K562 (cell line): ENCODE results near the gene LRRK1. TPM values are rescaled to one million over a fixed set of nuclear protein-coding genes. Genes with fewer than 3 reads are reported as not detected.

Experiments used
- BRCA1 ChIP-seq, 2 experiments: fragments of 450-650 bp in 1 of 2; sonication (generic) in 1 of 2; formaldehyde crosslinking in 1 of 2; IDR thresholded peaks; 2 replicates each; pipeline versions ENCODE4 v1.5.0 to v1.6.1; 2017 to 2020; ENCODE audit warnings: mild to moderate bottlenecking in 1 of 2, missing genetic modification reagents in 1 of 2
- ETS1 ChIP-seq: conservative IDR thresholded peaks from 2 replicates; pipeline ENCODE4 v1.6.1; 2011; ENCODE audit warnings: low read depth, mild to moderate bottlenecking, low read length; ENCODE audit not compliant: control insufficient read depth
- FOXO4 ChIP-seq: fragments of 450-650 bp; formaldehyde crosslinking; IDR thresholded peaks from 2 replicates; pipeline ENCODE4 v1.4.0; 2020; ENCODE audit warnings: mild to moderate bottlenecking, moderate library complexity
- MCM3 ChIP-seq: fragments of 450-650 bp; IDR thresholded peaks from 2 replicates; pipeline ENCODE4 v1.6.1; 2016
- NFYB ChIP-seq: IDR thresholded peaks from 2 replicates; pipeline ENCODE4 v1.6.1; 2011; ENCODE audit warnings: mild to moderate bottlenecking, moderate library complexity; ENCODE audit not compliant: insufficient read length; ENCODE audit errors: extremely low read depth
- TEAD2 ChIP-seq: fragments of 450-650 bp; IDR thresholded peaks from 2 replicates; pipeline ENCODE4 v1.6.1; 2016; ENCODE audit warnings: missing genetic modification characterization, control low read depth, missing compliant biosample characterization
- ZBTB5 ChIP-seq: fragments of 450-650 bp; IDR thresholded peaks from 2 replicates; pipeline ENCODE4 v1.6.1; 2017; ENCODE audit warnings: antibody characterized with exemption
- ZNF3 ChIP-seq: fragments of 250-450 bp; sonication (Bioruptor Pico); IDR thresholded peaks from 2 replicates; pipeline ENCODE4 v1.5.0; 2021; ENCODE audit warnings: mild to moderate bottlenecking, moderate library complexity
- ZNF551 ChIP-seq: fragments of 250-450 bp; sonication (Bioruptor Pico); IDR thresholded peaks from 2 replicates; pipeline ENCODE4 v1.5.0; 2021; ENCODE audit warnings: mild to moderate bottlenecking, moderate library complexity
- polyA plus RNA-seq, 8 experiments: library from polyadenylated mRNA; depleted of rRNA in 4 of 8; stranded (reverse) in 5 of 8; unstranded in 3 of 8; fragments of >200 nt; fragmentation: Nextera tagmentation in 2 of 8; fragmentation: Illumina TruSeq in 1 of 8; extraction: Ambion mirVana in 2 of 8; extraction: Trizol in 1 of 8; gene quantifications; 2 replicates each; pipeline versions ENCODE4 v1.2.1 to v1.2.3, GENCODE V29; 2011 to 2014; ENCODE audit warnings: inconsistent platforms in 1 of 8, missing spikeins in 1 of 8
- total RNA-seq, 7 experiments: library from RNA; depleted of rRNA in 6 of 7; stranded (reverse); fragments of >200 nt in 6 of 7; fragmentation: Illumina TruSeq in 2 of 7; extraction: Trizol in 2 of 7; gene quantifications; 2 replicates each; pipeline versions ENCODE4 v1.2.1 to v1.2.3, GENCODE V29; 2011 to 2021; ENCODE audit warnings: low replicate concordance in 1 of 7
- TF ChIP-seq, protein P1 (sequence below): fragments of 250-450 bp; sonication (Bioruptor Pico); IDR thresholded peaks from 2 replicates; pipeline ENCODE4 v1.5.0; 2022; ENCODE audit warnings: mild to moderate bottlenecking

LRRK1 gene
- total and polyA plus RNA-seq, 9 of the 15 experiments (the other 6 are each of a cell fraction or from before 2014, with no cell fraction given): 0.01 to 1.5 (median 0.11) TPM

DNA sequence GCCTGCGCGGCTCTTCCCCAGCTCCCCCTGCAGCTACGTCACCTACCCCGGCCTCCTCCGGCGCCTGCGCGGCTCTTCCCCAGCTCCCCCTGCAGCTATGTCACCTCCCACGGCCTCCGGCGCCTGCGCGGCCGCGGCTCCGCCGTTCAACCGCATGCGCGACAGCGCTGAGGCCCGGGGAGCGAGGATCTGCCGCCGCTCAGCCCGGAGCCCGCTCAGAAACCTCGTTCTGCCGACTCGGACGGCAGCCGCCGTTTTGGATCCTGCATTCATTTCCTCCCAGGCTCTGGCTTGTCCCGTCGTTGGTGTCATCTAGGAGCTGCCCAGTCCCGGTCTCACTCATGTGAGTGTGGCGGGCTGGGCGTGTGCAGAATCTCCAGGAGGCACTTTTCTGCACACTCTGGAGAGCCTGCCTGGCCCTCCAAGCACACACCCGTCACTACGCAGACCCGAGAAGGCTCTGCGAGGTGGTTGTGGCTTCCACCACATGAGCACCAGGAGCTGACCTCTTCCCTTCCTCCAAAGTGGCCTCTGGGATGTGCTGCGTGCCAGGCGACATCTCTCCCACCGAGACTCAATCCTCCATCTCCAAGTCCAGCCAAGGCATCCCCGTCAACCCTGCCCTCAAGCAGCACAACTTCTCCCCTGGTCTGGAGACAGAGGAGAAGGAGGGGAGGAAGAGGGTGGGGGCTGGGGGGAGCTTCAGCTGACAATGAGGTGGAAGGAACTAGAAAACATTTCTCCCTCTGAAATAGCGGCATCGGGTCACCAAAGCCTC, 167.4 kb downstream of the LRRK1 start (continued):
- TF ChIP-seq TEAD2 (tag) (no peak), NFYB (no peak), FOXO4 (no peak), ZNF551 (CRISPR knock-in tag) (no peak), ZNF3 (CRISPR knock-in tag) (no peak), MCM3 (no peak), BRCA1 (IDR thresholded peaks at IDR 0.05) (no peak), BRCA1 (CRISPR knock-in tag; IDR thresholded peaks at IDR 0.05) (no peak), ZBTB5 (no peak), ETS1 (no peak)
- TF ChIP-seq, protein P1, sequence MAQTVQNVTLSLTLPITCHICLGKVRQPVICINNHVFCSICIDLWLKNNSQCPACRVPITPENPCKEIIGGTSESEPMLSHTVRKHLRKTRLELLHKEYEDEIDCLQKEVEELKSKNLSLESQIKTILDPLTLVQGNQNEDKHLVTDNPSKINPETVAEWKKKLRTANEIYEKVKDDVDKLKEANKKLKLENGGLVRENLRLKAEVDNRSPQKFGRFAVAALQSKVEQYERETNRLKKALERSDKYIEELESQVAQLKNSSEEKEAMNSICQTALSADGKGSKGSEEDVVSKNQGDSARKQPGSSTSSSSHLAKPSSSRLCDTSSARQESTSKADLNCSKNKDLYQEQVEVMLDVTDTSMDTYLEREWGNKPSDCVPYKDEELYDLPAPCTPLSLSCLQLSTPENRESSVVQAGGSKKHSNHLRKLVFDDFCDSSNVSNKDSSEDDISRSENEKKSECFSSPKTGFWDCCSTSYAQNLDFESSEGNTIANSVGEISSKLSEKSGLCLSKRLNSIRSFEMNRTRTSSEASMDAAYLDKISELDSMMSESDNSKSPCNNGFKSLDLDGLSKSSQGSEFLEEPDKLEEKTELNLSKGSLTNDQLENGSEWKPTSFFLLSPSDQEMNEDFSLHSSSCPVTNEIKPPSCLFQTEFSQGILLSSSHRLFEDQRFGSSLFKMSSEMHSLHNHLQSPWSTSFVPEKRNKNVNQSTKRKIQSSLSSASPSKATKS (CRISPR knock-in tag): no peak
